GM21381 (cell line): Measurements from ENCODE around the gene SCIMP.
"Not testable (repeated sequence)": the region's sequence is repeated elsewhere in the genome, so short reads cannot be mapped to it uniquely, and the experiment has no call there.

Experiments
- ATAC-seq: cut with Tn5 transposase; IDR thresholded peaks from one replicate; pipeline ENCODE4 v1.9.1; 2021; ENCODE audit warnings: mild to moderate bottlenecking, moderate library complexity; ENCODE audit not compliant: unreplicated experiment

SCIMP gene

DNA sequence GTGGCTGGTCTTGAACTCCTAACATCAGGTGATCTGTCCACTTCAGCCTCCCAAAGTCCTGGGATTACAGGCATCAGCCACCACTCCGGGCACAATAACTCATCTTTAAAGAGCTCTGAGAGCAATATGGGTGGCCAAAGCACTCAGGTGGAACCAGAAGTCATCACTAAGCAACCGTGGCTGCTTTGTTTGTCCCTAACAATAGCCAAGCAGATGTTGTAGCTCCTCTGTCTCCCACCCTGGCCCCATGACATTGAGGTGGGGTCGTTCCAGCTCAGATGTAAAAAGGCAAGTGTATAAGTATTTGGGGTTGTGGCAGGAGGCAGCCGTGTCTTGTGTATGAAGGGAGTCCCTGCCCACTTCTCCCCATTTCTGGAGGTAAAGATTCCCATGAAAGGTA lies 3.7 kb upstream of the SCIMP start:
- ATAC-seq, result no peak

DNA sequence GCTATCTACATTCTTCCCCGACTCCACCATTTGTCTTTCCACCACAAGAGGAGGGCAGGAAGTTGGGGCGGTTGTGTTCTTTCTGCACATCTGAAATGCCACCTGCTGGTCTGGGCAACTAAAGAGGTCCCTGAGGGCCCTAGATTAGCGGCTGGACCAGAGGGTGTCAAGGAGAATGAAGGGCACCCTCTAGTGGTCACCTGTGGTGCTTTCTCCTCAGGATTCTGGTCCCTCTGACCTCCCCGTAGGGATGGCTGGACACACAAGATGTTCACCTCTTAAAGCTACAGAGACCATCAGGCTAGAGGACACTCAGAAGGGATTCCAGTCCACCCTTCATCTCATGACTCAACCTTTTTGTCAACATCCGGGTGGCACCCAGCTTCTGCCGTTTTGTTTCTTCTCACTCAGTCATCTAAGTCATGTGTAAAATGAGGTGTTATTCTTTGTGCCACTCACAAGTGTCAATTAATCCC lies 2.9 kb upstream of the SCIMP start:
- peak; percentile 43 for ATAC-seq

DNA sequence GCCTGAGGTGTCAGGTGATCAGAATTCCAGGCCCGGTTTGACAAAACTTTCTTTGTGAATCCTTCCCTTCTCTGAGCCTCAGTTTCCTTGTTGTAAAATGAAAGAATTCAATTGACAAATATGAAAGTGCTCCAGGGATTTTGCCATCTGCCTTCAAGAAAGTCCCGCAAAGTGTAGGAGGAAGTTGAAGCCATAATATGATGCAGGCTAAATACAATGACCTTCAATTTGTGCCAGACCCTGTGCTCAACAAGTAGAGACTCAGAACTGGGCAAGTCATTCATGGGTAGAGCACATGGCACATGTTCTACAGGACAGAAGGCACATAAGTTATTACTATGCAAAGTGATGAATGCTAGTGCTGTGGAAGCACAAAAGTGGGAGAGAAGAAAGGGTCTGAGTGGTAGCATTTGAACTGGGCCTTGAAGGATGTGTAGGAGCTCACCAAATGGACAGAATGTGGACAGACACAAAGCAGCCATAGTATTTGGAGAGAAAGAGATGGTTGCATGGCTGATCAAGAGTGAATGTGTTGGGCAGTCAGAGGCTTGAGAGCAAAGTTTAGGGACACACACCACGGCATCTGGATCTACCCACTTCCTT lies 2.4 kb upstream of the SCIMP start:
- ATAC-seq, result no peak

DNA sequence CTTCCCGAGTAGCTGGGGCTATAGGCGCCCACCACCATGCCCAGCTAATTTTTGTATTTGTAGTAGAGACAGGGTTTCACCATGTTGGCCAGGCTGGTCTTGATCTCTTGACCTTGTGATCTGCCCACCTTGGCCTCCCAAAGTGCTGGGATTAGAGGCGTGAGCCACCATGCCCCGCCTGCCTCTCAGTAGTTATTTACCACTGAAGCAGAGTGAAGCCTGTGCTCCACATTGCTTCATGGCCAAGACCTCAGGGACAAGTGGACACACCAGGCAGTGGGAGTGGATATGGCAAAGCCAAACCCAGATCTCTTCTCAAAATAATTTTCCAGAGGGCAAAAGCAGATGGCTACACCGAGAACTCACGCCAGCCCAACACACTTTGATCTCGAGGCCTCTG lies 1.2 kb downstream of the SCIMP start:
- not testable (repeated sequence) for ATAC-seq

DNA sequence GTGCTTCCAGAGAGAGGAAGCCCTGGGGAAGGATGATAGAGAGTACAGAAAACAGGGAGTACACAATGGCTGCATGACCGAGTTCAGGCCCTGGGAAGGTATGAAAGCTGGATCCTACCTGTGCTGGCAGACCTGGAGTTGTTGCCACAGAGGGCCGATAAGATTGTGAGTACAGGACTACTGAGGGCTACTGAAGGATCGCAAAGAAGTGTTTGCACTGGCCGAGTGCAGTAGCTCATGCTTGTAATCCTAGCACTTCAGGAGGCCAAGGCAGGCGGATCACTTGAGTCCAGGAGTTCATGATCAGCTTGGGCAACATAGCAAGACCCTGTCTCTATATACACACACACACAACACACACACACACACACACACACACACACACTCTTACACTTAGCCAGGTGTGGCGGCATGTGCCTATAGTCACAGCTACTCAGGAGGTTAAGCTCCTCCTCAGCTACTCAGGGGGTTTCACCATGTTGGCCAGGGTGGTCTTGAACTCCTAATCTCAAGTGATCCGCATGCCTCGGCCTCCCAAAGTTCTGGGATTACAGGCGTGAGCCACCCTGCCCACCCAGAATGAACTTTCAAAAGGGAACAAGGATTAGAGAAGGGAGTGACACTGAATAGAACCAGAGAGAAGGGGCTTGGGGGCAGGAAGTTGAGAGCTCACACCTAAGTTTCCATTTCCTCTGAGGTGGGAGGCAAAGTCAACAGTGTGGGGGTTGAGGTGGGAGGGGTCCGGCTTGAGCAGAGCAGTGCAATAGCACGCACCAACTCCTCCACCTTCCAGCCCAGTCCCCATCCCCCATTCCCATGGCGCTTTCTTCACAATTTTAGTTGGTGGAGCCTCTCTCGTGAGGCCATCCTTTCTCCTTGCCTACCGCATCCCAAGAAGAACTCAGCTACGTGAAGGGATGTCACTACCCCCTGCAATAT lies 7.5 kb downstream of the SCIMP start:
- ATAC-seq, result peak; percentile 43

DNA sequence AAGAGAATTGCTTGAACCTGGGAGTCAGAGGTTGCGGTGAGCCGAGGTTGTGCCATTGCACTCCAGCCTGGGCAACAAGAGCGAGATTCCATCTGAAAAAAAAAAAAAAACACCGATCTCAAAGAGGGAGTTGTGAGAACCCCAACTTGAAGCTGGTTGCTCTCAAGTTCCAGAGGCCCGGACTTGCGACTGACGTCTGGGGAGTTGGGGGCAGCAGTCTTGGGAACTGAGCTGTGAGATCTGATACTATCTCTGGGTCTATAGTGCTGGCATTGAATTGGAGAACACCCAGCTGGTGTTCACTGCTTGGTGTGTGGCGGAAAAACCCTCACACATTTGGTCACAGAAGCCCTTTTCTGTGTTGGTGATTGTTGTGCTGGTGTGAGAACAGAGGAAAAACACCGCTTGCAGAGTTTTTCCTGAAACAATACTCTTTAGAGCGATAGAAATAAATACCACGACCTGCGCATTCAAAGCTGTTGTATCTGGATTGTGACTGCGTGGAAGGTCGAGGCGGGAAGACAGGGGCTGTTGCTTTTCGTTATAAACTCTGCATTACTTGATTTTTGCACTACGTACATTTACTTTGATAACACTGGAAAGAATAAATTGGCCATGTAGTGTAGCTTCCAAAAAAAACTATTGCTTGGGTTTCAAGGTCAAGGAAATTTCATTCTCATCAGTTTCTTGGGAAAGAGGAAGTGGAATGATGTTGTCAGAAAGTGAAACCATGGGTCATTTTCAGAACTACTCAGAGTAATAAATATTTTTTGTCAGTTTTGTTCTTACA lies 8.8 kb downstream of the SCIMP start:
- peak; percentile 28 for ATAC-seq

DNA sequence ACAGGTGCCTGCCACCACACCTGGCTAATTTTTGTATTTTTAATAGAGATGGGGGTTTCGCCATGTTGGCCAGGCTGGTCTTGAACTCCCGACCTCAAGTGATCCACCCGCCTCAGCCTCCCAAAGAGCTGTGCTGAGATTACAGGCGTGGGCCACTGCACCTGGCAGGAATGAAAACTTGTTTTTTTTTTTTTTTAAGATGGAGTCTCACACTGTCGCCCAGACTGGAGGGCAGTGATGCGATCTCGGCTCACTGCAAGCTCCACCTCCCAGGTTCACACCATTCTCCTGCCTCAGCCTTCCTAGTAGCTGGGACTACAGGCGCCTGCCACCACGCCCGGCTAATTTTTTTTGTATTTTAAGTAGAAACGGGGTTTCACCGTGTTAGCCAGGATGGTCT lies 12.7 kb downstream of the SCIMP start:
- ATAC-seq, result not testable (repeated sequence)

DNA sequence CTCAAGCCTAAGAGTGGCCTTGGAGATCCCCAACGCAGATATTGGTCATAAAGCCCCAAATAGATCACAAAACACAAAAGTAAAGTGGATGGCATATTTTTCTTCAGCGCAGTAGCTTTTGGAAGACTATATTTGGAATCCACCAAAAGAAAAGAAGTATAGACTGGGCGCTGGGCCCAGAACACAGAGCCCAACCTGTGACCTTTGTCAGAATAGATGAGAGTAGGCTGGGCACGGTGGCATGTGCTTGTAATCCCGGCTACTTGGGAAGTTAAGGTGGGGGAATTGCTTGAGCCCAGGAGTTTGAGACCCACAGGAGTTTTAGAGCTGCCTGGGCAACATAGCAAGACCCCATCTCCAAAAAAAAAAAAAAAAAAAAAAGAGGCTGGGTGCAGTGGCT lies 14.6 kb downstream of the SCIMP start:
- no peak for ATAC-seq

DNA sequence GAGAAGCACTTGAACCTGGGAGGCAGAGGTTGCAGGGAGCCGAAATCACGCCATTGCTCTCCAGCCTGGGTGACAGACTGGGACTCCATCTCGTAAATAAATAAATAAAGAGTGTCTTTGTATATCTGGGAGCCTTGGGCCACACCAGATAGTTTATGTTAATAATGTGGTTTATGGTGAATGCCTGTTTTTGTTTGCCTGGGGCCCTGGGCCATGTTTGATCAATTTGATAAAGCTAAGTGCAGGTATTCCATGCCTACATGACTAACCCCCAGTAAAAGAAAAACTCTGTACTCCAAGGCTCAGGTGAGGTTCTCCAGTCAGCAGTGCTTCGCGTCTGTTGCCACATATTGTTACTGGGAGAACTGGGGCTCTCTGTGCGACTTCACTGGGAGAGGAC lies 15.1 kb downstream of the SCIMP start:
- ATAC-seq, result no peak

DNA sequence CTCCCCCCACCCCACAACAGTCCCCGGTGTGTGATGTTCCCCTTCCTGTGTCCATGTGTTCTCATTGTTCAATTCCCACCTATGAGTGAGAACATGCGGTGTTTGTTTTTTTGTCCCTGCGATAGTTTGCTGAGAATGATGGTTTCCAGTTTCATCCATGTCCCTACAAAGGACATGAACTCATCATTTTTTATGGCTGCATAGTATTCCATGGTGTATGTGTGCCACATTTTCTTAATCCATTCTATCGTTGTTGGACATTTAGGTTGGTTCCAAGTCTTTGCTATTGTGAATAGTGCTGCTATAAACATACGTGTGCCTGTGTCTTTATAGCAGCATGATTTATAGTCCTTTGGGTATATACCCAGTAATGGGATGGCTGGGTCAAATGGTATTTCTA lies 17.1 kb downstream of the SCIMP start:
- ATAC-seq, result not testable (repeated sequence)

DNA sequence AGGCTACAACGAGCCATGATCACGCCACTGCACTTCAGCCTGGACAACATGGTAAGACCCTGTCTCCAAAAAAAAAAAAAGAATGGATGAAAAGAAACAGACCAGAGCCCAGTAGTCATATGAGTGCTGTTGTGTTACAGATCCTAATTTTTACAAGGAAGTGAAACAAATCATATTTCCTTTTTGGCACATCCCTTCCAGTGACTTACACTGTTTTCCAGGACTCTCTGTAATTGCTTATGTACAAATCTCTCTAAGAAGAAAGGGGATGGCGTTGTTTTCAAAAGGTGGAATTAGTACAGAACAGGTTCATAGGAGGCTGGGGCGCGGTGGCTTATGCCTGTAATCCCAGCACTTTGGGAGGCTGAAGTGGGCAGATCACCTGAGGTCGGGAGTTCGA lies 23.2 kb downstream of the SCIMP start:
- ATAC-seq, result no peak

DNA sequence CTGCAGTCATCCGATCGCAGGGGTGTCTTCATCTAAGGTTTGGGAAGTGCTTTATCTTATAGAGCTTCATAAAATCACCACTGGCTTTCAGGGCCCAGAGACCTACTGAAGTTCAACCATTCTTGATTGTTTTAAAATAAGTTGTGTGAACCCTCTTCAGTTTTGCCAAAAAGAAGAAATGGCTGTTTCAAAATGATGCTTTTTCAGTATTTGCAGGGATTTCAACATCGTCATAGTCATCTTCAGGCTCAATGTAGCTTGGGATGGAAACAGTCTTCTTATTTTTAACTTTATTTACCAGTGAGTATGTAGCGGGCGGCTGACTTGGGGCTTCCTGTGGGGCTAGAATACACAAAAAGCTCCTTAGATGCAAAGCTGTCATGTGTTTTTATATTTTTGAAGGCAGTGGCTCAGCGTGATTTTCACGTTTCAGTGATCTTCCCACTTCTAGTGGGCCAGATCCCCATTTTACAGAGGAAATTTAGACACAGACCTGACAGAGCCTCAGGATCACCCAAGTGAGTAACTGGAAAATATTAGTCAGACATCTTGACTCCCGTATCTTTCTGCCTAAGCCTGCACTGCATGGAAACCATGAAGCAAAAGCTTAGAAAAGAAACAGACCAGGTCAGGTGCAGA lies 23.9 kb downstream of the SCIMP start:
- ATAC-seq, result no peak

DNA sequence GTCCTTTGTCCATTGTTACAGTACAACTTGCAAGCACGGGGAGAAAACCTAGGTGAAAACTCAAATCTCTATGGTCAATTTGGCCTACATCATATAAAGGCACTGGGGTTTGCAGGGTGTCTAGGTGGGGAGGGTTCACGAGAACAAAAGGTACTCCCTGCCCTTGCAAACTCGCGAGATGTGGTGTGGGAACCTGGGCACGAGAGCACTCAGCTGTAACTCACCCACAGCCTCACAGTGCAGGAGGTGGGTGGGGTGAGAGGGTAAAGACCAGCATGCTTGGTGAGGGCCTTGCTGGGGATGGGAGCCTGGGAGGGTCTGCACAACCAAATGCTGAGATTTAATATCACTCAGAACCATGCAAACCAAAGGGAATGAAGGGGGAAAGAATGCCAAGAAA lies 24.6 kb downstream of the SCIMP start:
- no peak for ATAC-seq

DNA sequence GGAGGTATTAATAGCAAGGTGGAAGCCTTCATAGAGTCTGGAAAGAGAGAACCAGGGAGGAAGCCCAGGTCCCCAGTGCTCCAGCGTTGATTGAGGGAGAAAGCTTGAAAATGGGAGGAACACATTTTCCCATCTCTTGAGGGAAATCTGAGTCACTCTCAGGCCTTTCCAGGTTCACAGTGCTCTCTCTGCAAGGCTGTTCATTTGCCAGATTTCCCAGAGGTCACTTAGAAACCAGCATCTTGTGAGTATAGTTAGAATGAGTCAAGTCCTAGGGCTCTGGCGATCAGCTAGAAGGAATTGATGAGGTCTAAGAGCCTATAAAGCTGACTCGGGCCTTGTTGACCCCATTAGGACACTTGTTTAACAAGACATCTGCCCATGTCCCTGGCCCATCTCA lies 25.3 kb downstream of the SCIMP start:
- no peak for ATAC-seq

DNA sequence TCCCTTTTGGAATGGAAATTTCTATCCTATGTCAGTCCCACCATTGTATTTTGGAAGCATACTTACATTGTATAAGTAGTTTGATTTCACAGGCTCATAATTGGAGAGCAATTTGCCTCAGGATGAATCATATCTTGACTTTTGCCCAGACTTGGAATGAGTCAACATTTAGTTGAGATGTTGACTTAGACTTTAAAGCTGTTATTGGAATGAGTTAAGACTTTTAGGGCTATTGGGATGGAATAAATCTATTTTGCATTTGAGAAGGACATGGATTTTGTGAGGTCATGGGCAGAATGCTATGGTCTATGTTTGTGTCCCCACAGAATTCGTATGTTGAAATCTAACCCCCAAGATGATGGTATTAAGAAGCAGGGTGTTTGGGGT lies 30.8 kb downstream of the SCIMP start:
- no peak for ATAC-seq

DNA sequence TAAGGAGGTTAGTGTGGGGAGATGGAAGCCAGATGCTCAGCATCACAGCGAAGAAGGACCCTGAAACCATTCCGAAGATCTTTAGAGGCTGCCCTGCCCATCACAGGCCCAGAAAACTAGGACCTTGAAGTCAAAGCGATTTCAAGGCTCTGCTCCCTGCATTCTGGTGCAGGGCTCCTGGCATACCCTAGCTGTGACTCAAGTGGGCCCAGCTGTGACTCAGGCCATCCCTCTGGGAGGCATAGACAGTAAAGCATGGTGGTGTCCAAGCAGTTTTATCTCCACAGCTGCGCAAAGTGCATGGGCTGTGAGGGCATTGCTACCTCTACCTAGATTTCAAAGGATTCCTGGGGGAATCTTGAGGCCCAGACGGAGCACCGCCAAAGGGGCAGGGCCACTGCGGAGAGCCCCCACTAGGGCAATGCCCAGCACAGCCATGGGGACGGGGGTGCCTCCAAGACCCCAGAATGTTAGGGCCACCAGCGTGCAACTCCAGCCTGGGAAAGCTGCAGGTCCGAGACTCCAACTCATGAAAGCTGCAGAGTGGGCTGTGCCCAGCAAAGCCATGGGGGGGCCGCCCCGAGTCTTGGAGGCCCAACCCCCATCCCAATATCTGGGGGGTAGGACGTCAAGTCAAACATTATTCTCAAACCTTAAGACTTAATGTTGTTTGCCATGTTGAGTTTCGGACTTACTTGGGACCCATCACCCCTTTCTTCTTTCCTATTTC lies 31.3 kb downstream of the SCIMP start:
- no peak for ATAC-seq

DNA sequence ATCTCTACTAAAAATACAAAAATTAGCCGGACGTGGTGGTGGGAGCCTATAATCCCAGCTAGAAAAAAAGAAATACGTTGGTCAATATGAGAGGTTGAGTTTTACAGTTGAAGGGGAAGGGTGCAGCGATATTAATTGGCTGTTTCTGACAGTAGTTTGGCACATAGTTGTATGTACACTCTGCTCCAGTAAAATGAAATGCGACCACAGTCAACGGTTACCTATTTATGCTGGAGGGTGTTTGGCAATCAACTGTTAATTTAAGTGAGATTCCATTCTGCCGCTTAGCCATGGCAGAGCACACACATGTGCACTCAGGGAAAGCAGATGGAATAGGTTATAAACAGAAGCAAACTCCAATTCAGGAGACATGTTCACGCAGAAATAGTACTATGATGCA lies 33.6 kb downstream of the SCIMP start:
- ATAC-seq, result no peak

DNA sequence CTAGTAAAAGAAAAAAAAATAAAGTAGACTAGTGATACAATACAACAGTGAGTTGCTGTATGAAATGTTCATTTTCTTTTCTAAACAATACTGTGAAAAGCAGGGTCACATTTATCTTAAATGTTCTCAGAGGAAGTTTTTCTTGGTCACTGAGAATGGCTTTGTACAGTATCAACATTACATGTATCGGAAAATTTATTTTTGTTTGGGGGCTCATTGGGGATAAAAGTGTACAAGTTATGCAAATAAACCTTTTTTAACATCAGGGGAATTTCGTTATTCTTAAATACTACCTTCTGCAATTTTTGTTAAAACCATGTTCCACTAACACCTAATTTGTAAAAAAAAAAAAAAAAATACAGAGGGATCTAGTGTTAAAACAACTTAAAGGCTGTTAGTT lies 34.3 kb downstream of the SCIMP start:
- ATAC-seq, result no peak

DNA sequence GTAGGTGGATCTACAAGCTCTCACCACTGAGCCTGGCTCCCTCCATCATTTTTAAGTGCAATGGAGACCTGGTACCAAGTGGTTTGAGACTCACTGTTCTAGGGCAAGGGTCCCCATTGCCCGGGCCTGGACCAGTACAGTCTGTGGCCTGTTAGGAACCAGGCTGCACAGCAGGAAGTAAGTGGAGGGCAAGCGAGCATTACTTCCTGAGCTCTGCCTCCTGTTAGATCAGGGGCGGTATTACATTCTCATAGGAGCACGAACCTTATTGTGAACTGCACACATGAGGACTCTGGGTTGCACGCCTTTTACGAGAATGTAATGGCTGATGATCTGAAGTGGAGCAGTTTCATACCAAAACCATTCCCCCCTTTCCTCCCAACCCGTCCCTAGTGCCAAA lies 36.2 kb downstream of the SCIMP start:
- ATAC-seq, result no peak

DNA sequence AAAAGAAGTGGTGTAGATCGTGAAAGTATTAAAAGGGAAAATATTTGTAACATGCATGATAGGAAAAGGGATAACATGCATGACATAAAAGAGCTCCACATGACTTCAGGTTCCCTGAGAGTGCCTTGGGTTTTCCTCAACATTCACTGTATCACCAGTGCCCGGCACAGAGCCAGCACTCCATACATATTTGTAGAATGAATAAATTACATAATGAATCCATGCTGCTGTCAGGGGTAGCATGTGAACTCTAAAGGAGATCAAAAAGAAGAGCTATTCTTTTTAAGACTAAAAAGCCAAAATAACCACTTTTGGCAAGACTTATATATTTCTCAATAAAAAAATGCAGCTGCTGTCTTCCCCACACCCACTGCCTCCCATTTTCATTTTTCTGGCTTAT lies 40.3 kb downstream of the SCIMP start:
- ATAC-seq, result no peak
